Stimulated activated naive CD8-positive, alpha-beta T cell treated with anti-CD3 and anti-CD28 coated beads, Interleukin-15, Interleukin-2, amounts not matched to agents 100 ng/mL and 50 ng/mL, for 24 hours (primary cell): ENCODE results near the gene NDUFAF8.

Source experiments
- H3K27ac Mint-ChIP-seq: one replicate; pipeline ENCODE4 v1.8.0; 2021; ENCODE audit warnings: mild to moderate bottlenecking, mixed read lengths
- H3K27me3 Mint-ChIP-seq: one replicate; pipeline ENCODE4 v1.8.0; 2021; ENCODE audit warnings: mixed read lengths
- H3K36me3 Mint-ChIP-seq: one replicate; pipeline ENCODE4 v1.8.0; 2021; ENCODE audit warnings: low read depth, mixed read lengths
- H3K4me1 Mint-ChIP-seq: one replicate; pipeline ENCODE4 v1.8.0; 2021; ENCODE audit warnings: low read depth, mixed read lengths
- H3K4me3 Mint-ChIP-seq: one replicate; pipeline ENCODE4 v1.8.0; 2021; ENCODE audit warnings: mild to moderate bottlenecking, mixed read lengths
- H3K9me3 Mint-ChIP-seq: one replicate; pipeline ENCODE4 v1.8.0; 2021; ENCODE audit warnings: mixed read lengths

Gene NDUFAF8

GRCh38 chr17:81197409-81197795, 41.7 kb upstream of the NDUFAF8 start:
- Mint-ChIP-seq H3K27me3 (no peaks in the 10 kb centered on the region), H3K27ac (no peak overlapping the region), H3K4me3 (no peak overlapping the region), H3K36me3 (no peaks in the 10 kb centered on the region), H3K9me3 (no peaks in the 10 kb centered on the region), H3K4me1 (no peaks in the 10 kb centered on the region)

GRCh38 chr17:81197831-81198490, 41.2 kb upstream of the NDUFAF8 start:
- Mint-ChIP-seq H3K36me3 (no peaks in the 10 kb centered on the region), H3K4me1 (no peaks in the 10 kb centered on the region), H3K9me3 (no peaks in the 10 kb centered on the region), H3K27me3 (no peaks in the 10 kb centered on the region), H3K4me3 (no peak overlapping the region), H3K27ac (no peak overlapping the region)

- H3K9me3 Mint-ChIP-seq = no peaks in the 10 kb centered on the region
- H3K27ac Mint-ChIP-seq = no peak overlapping the region
- no peaks in the 10 kb centered on the region for H3K27me3 Mint-ChIP-seq
- H3K4me1 Mint-ChIP-seq = no peaks in the 10 kb centered on the region
- no peak overlapping the region for H3K4me3 Mint-ChIP-seq
- no peaks in the 10 kb centered on the region for H3K36me3 Mint-ChIP-seq
Observed at GRCh38 chr17:81198826-81199481, 40.2 kb upstream of the NDUFAF8 start.

- Mint-ChIP-seq H3K4me3 (no peak overlapping the region), H3K36me3 (no peaks in the 10 kb centered on the region), H3K9me3 (no peaks in the 10 kb centered on the region), H3K4me1 (no peaks in the 10 kb centered on the region), H3K27ac (no peak overlapping the region), H3K27me3 (no peaks in the 10 kb centered on the region)
Observed at GRCh38 chr17:81199482-81199830, 39.7 kb upstream of the NDUFAF8 start.

- H3K4me3 Mint-ChIP-seq = no peak overlapping the region
- H3K36me3 Mint-ChIP-seq = no peaks in the 10 kb centered on the region
- H3K4me1 Mint-ChIP-seq = no peaks in the 10 kb centered on the region
- H3K27me3 Mint-ChIP-seq = no peaks in the 10 kb centered on the region
- no peak overlapping the region for H3K27ac Mint-ChIP-seq
- no peaks in the 10 kb centered on the region for H3K9me3 Mint-ChIP-seq
Observed at GRCh38 chr17:81200201-81200600, 38.9 kb upstream of the NDUFAF8 start.

GRCh38 chr17:81200695-81201580, 38.2 kb upstream of the NDUFAF8 start:
- no peaks in the 10 kb centered on the region for H3K36me3 Mint-ChIP-seq
- H3K9me3 Mint-ChIP-seq = no peaks in the 10 kb centered on the region
- no peaks in the 10 kb centered on the region for H3K4me1 Mint-ChIP-seq
- H3K27ac Mint-ChIP-seq = no peak overlapping the region
- H3K4me3 Mint-ChIP-seq = no peak overlapping the region
- no peaks in the 10 kb centered on the region for H3K27me3 Mint-ChIP-seq

- Mint-ChIP-seq H3K27me3 (no peaks in the 10 kb centered on the region), H3K4me1 (no peaks in the 10 kb centered on the region), H3K4me3 (no peak overlapping the region), H3K9me3 (no peaks in the 10 kb centered on the region), H3K36me3 (no peaks in the 10 kb centered on the region), H3K27ac (no peak overlapping the region)
Observed at GRCh38 chr17:81202318-81202717, 36.8 kb upstream of the NDUFAF8 start.

GRCh38 chr17:81203136-81203535, 36.0 kb upstream of the NDUFAF8 start:
- no peaks in the 10 kb centered on the region for H3K36me3 Mint-ChIP-seq
- H3K9me3 Mint-ChIP-seq = no peaks in the 10 kb centered on the region
- H3K27me3 Mint-ChIP-seq = no peaks in the 10 kb centered on the region
- H3K4me1 Mint-ChIP-seq = no peaks in the 10 kb centered on the region
- no peak overlapping the region for H3K4me3 Mint-ChIP-seq
- H3K27ac Mint-ChIP-seq = no peak overlapping the region

GRCh38 chr17:81204578-81204977, 34.5 kb upstream of the NDUFAF8 start:
- H3K27me3 Mint-ChIP-seq = no peaks in the 10 kb centered on the region
- no peaks in the 10 kb centered on the region for H3K36me3 Mint-ChIP-seq
- no peak overlapping the region for H3K27ac Mint-ChIP-seq
- no peak overlapping the region for H3K4me3 Mint-ChIP-seq
- H3K4me1 Mint-ChIP-seq = no peaks in the 10 kb centered on the region
- H3K9me3 Mint-ChIP-seq = no peaks in the 10 kb centered on the region

- Mint-ChIP-seq H3K9me3 (no peaks in the 10 kb centered on the region), H3K4me3 (no peak overlapping the region), H3K4me1 (no peaks in the 10 kb centered on the region), H3K27me3 (no peaks in the 10 kb centered on the region), H3K36me3 (no peaks in the 10 kb centered on the region), H3K27ac (no peak overlapping the region)
Observed at GRCh38 chr17:81206166-81206565, 33.0 kb upstream of the NDUFAF8 start.

GRCh38 chr17:81206657-81207056, 32.5 kb upstream of the NDUFAF8 start:
- H3K4me3 Mint-ChIP-seq = no peak overlapping the region
- no peak overlapping the region for H3K27ac Mint-ChIP-seq
- H3K27me3 Mint-ChIP-seq = no peaks in the 10 kb centered on the region
- H3K36me3 Mint-ChIP-seq = no peaks in the 10 kb centered on the region
- H3K4me1 Mint-ChIP-seq = no peaks in the 10 kb centered on the region
- no peaks in the 10 kb centered on the region for H3K9me3 Mint-ChIP-seq

GRCh38 chr17:81207610-81208581, 31.2 kb upstream of the NDUFAF8 start:
- no peaks in the 10 kb centered on the region for H3K4me1 Mint-ChIP-seq
- no peak overlapping the region for H3K4me3 Mint-ChIP-seq
- no peaks in the 10 kb centered on the region for H3K36me3 Mint-ChIP-seq
- no peaks in the 10 kb centered on the region for H3K27me3 Mint-ChIP-seq
- no peaks in the 10 kb centered on the region for H3K9me3 Mint-ChIP-seq
- H3K27ac Mint-ChIP-seq = no peak overlapping the region

- Mint-ChIP-seq H3K36me3 (no peaks in the 10 kb centered on the region), H3K4me3 (no peak overlapping the region), H3K4me1 (no peaks in the 10 kb centered on the region), H3K9me3 (no peaks in the 10 kb centered on the region), H3K27ac (no peak overlapping the region), H3K27me3 (no peaks in the 10 kb centered on the region)
Observed at GRCh38 chr17:81208651-81209050, 30.5 kb upstream of the NDUFAF8 start.

GRCh38 chr17:81209141-81209540, 30.0 kb upstream of the NDUFAF8 start:
- Mint-ChIP-seq H3K4me3 (no peak overlapping the region), H3K9me3 (no peaks in the 10 kb centered on the region), H3K27me3 (no peaks in the 10 kb centered on the region), H3K4me1 (no peaks in the 10 kb centered on the region), H3K36me3 (no peaks in the 10 kb centered on the region), H3K27ac (no peak overlapping the region)
